Panc1 (cell line): ENCODE measurements around the gene PCDHB5. TPM values are rescaled to one million over a fixed set of nuclear protein-coding genes. Genes with fewer than 3 reads are reported as not detected.
A peak's percentile ranks its signal among the peaks of the same experiment; 100 is the strongest.
"Not testable (repeated sequence)": the region's sequence is repeated elsewhere in the genome, so short reads cannot be mapped to it uniquely, and the experiment has no call there.

ENCODE experiments used
- ATAC-seq: fragments of 200-7000 bp; cut with Tn5 transposase; 2 replicates; pipeline ENCODE4 v1.9.1; 2020; ENCODE audit warnings: mild to moderate bottlenecking, moderate library complexity
- BruUV-seq: library from RNA; stranded (reverse); fragments of 400-500 nt; replicated peaks from 2 replicates; lab custom pipeline; 2021; lab: Mats Ljungman, UMichigan
- CTCF ChIA-PET: fragments of 300-600 bp; sonication (Branson Sonifier 250); formaldehyde crosslinking; loops from one replicate; lab custom pipeline; 2022; ENCODE audit warnings: antibody characterized with exemption; lab: Charles Lee
- POLR2A ChIA-PET: fragments of 300-600 bp; sonication (Branson Sonifier 250); formaldehyde crosslinking; loops from one replicate; lab custom pipeline; 2022; ENCODE audit warnings: antibody characterized with exemption; lab: Charles Lee
- DNase-seq: peaks from one replicate; pipeline ENCODE4 v3.0.0-alpha.2; 2010; ENCODE audit warnings: low read depth, low spot score
- H3K27ac ChIP-seq: 2 replicates; pipeline ENCODE4 v1.5.1; 2011; ENCODE audit warnings: mild to moderate bottlenecking, low read length, inconsistent platforms
- H3K27me3 ChIP-seq: fragments of 200-500 bp; sonication (Bioruptor generic); 2 replicates; pipeline ENCODE4 v1.6.0; 2014; ENCODE audit warnings: low read length, inconsistent platforms; ENCODE audit not compliant: control insufficient read depth, insufficient read depth
- H3K36me3 ChIP-seq: fragments of 200-500 bp; sonication (Bioruptor generic); 2 replicates; pipeline ENCODE4 v1.5.1; 2014; ENCODE audit warnings: inconsistent platforms, mild to moderate bottlenecking, low read length, moderate library complexity; ENCODE audit not compliant: control insufficient read depth, insufficient read depth
- H3K4me1 ChIP-seq: 2 replicates; pipeline ENCODE4 v1.5.1; 2011; ENCODE audit warnings: inconsistent platforms, mild to moderate bottlenecking, low read length, moderate library complexity; ENCODE audit not compliant: control insufficient read depth, insufficient read depth
- H3K4me3 ChIP-seq, 2 experiments: 2 replicates each; pipeline ENCODE4 v1.5.1; 2011 to 2012; ENCODE audit warnings: low read depth in 2 of 2, low read length in 2 of 2, mild to moderate bottlenecking in 2 of 2, inconsistent platforms in 1 of 2, moderate library complexity in 1 of 2
- H3K9me3 ChIP-seq: fragments of 200-500 bp; sonication (Bioruptor generic); 2 replicates; pipeline ENCODE4 v1.5.1; 2014; ENCODE audit warnings: low read depth, mild to moderate bottlenecking, inconsistent platforms, low read length, moderate library complexity; ENCODE audit not compliant: control insufficient read depth, insufficient read depth
- POLR2AphosphoS5 ChIP-seq: IDR thresholded peaks from 2 replicates; pipeline ENCODE4 v1.6.1; 2012; ENCODE audit warnings: mild to moderate bottlenecking, low read depth, low read length, moderate library complexity
- SIN3A ChIP-seq: IDR thresholded peaks from 2 replicates; pipeline ENCODE4 v1.6.1; 2012; ENCODE audit warnings: low read depth, mild to moderate bottlenecking, low read length, moderate library complexity, borderline replicate concordance; ENCODE audit not compliant: insufficient read depth
- TCF7L2 ChIP-seq: IDR thresholded peaks from 2 replicates; pipeline ENCODE4 v1.6.1; 2011; ENCODE audit warnings: mild to moderate bottlenecking, low read depth, low read length, inconsistent platforms
- in situ Hi-C: cut with HindIII; loops from 2 replicates; pipeline ENCODE4 v1.10.0; 2016; ENCODE audit warnings: low sequenced_read_pairs, low pct_unique_long_range_greater_than_20kb
- intact Hi-C: fragments of 100-400 bp; cut with micrococcal nuclease; formaldehyde crosslinking; loops from one replicate; pipeline ENCODE4 v1.10.0; 2022; ENCODE audit not compliant: unreplicated experiment
- total RNA-seq: library from RNA; stranded (reverse); gene quantifications from one replicate; pipeline ENCODE4 v1.2.1, GENCODE V29; 2021; ENCODE audit not compliant: unreplicated experiment
- TF ChIP-seq, protein P1 (sequence below), 2 experiments: IDR thresholded peaks; 2 replicates each; pipeline ENCODE4 v1.6.1; 2011 to 2012; ENCODE audit warnings: low read depth in 2 of 2, control low read depth in 1 of 2, low read length in 1 of 2, mild to moderate bottlenecking in 1 of 2, moderate library complexity in 1 of 2; ENCODE audit not compliant: insufficient read depth in 1 of 2
- TF ChIP-seq, protein P2 (sequence below): fragments of 450-650 bp; IDR thresholded peaks from 2 replicates; pipeline ENCODE4 v1.5.1; 2017; ENCODE audit warnings: mild to moderate bottlenecking

The PCDHB5 gene
- total RNA-seq, 1 experiment from 2014 or later = 0.08 TPM

DNA sequence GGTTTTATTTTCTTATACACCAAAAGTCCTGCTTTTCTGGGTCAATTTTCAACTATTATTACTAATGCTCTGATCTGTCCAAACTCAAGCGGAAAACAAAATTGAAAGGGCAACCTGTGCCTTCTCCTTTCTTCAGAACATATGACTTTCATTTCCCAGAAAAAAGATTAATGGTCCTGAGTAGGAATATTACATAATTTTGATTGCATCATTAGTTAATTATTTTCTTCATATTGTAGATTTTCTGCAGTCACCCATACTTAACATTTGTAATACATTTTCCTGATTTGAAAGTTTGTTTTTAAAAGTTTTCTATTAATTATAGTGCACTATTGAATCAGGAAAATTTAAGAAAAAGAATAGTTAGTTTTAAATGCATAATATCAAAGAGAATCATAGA is 40.9 kb downstream of the PCDHB5 start:
- DNase-seq (no peak), ATAC-seq (no peak)
- Histone ChIP-seq H3K4me1 (peaks cover 7% of the 10 kb centered on the region), H3K27ac (no peak overlapping the region), H3K9me3 (no peaks in the 10 kb centered on the region), H3K36me3 (no peaks in the 10 kb centered on the region), H3K4me3 (no peak overlapping the region), H3K27me3 (peaks cover 24% of the 10 kb centered on the region)
- ChIA-PET CTCF (no interaction called here), POLR2A (no interaction called here)
- in situ Hi-C loops (loop anchor here (25.0 kb wide), 2 partner anchors 89 to 161 kb away; partner anchors contain the start of genes PCDHB2, PCDHGA1, PCDHGA2 and PCDHGA3), intact Hi-C loops (loop anchor here (5.0 kb wide), 1 partner anchor 84 kb away; the partner anchor contains the start of gene PCDHB2)
- TF ChIP-seq, protein P1, sequence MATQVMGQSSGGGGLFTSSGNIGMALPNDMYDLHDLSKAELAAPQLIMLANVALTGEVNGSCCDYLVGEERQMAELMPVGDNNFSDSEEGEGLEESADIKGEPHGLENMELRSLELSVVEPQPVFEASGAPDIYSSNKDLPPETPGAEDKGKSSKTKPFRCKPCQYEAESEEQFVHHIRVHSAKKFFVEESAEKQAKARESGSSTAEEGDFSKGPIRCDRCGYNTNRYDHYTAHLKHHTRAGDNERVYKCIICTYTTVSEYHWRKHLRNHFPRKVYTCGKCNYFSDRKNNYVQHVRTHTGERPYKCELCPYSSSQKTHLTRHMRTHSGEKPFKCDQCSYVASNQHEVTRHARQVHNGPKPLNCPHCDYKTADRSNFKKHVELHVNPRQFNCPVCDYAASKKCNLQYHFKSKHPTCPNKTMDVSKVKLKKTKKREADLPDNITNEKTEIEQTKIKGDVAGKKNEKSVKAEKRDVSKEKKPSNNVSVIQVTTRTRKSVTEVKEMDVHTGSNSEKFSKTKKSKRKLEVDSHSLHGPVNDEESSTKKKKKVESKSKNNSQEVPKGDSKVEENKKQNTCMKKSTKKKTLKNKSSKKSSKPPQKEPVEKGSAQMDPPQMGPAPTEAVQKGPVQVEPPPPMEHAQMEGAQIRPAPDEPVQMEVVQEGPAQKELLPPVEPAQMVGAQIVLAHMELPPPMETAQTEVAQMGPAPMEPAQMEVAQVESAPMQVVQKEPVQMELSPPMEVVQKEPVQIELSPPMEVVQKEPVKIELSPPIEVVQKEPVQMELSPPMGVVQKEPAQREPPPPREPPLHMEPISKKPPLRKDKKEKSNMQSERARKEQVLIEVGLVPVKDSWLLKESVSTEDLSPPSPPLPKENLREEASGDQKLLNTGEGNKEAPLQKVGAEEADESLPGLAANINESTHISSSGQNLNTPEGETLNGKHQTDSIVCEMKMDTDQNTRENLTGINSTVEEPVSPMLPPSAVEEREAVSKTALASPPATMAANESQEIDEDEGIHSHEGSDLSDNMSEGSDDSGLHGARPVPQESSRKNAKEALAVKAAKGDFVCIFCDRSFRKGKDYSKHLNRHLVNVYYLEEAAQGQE (IDR thresholded peaks at IDR 0.05; ENCODE audit: insufficient read depth in 1 of 2, low read depth in 2 of 2, low read length in 1 of 2) = no peak
- no peak for TF ChIP-seq SIN3A
- no peak for TF ChIP-seq POLR2AphosphoS5
- TF ChIP-seq TCF7L2 = no peak
- TF ChIP-seq, protein P2, sequence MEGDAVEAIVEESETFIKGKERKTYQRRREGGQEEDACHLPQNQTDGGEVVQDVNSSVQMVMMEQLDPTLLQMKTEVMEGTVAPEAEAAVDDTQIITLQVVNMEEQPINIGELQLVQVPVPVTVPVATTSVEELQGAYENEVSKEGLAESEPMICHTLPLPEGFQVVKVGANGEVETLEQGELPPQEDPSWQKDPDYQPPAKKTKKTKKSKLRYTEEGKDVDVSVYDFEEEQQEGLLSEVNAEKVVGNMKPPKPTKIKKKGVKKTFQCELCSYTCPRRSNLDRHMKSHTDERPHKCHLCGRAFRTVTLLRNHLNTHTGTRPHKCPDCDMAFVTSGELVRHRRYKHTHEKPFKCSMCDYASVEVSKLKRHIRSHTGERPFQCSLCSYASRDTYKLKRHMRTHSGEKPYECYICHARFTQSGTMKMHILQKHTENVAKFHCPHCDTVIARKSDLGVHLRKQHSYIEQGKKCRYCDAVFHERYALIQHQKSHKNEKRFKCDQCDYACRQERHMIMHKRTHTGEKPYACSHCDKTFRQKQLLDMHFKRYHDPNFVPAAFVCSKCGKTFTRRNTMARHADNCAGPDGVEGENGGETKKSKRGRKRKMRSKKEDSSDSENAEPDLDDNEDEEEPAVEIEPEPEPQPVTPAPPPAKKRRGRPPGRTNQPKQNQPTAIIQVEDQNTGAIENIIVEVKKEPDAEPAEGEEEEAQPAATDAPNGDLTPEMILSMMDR = no peak
- BruUV-seq = no TSS peak

DNA sequence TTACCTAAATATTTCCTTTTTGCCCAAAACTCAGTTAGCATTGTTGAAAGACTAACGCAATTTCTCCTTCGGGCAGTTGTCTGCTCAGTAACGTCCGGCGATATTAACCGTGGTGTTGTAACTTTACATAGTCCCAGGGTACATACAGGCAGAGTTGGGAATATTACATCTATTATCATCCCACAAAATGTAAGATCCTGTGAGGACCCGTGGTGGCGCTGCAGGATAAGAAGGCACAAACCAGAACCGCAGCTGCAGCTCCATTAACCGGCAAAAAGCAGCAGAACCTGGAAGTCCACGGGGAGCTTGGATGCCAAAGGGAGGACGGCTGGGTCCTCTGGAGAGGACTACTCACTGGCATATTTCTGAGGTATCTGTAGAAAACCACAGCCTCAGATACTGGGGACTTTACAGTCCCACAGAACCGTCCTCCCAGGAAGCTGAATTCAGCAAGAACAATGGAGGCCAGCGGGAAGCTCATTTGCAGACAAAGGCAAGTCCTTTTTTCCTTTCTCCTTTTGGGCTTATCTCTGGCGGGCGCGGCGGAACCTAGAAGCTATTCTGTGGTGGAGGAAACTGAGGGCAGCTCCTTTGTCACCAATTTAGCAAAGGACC is 42.7 kb downstream of the PCDHB5 start, which contains the start of gene PCDHB8:
Gene PCDHB8, plus strand, starts transcription at position 214 of the 615 bp plus-strand sequence. Its CDS starts 245 bp downstream, at position 459.
- POLR2A ChIA-PET, H3K9me3 ChIP-seq, BruUV-seq, H3K4me1 ChIP-seq, H3K36me3 ChIP-seq, DNase-seq, H3K27ac ChIP-seq: not testable (repeated sequence)
- CTCF ChIA-PET = interaction anchor here (0.6 to 1.6 kb wide), 6 partner anchors 10 to 383 kb away, joined by 3 to 9 read pairs (median 8); partner anchors contain the start of genes PCDHB11 and PCDHB9
- ATAC-seq = peak; percentile 99
- TF ChIP-seq, protein P2 = peak; percentile 94
- in situ Hi-C loops (loop anchor here (25.0 kb wide), 2 partner anchors 90 to 160 kb away; partner anchors contain the start of genes PCDHB2, PCDHGA1, PCDHGA2 and PCDHGA3), intact Hi-C loops (loop anchor here (5.0 kb wide), 1 partner anchor 85 kb away; the partner anchor contains the start of gene PCDHB2)
- peak within 1 kb of the TSS; percentile 23 to 40 for H3K4me3 ChIP-seq
- H3K27me3 ChIP-seq = peaks cover 24% of the 10 kb centered on the region

DNA sequence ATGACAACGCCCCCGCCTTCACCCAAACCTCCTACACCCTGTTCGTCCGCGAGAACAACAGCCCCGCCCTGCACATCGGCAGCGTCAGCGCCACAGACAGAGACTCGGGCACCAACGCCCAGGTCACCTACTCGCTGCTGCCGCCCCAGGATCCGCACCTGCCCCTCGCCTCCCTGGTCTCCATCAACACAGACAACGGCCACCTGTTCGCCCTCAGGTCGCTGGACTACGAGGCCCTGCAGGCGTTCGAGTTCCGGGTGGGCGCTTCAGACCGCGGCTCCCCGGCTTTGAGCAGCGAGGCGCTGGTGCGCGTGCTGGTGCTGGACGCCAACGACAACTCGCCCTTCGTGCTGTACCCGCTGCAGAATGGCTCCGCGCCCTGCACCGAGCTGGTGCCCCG is 44.4 kb downstream of the PCDHB5 start:
- in situ Hi-C loops (loop anchor here (25.0 kb wide), 2 partner anchors 92 to 158 kb away; partner anchors contain the start of genes PCDHB2, PCDHGA1, PCDHGA2 and PCDHGA3), intact Hi-C loops (loop anchor here (5.0 kb wide), 1 partner anchor 87 kb away; the partner anchor contains the start of gene PCDHB2)
- H3K9me3 ChIP-seq, H3K4me1 ChIP-seq, H3K27ac ChIP-seq, CTCF ChIA-PET, ATAC-seq, H3K4me3 ChIP-seq, POLR2A ChIA-PET, H3K36me3 ChIP-seq, BruUV-seq, DNase-seq: not testable (repeated sequence)
- H3K27me3 ChIP-seq = peaks cover 24% of the 10 kb centered on the region

DNA sequence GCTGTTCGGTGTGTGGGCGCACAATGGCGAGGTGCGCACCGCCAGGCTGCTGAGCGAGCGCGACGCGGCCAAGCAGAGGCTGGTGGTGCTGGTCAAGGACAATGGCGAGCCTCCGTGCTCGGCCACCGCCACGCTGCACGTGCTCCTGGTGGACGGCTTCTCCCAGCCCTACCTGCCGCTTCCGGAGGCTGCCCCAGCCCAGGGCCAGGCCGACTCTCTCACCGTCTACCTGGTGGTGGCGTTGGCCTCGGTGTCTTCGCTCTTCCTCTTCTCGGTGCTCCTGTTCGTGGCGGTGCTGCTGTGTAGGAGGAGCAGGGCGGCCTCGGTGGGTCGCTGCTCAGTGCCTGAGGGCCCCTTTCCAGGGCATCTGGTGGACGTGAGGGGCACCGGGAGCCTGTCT is 44.9 kb downstream of the PCDHB5 start:
- H3K4me1 ChIP-seq, CTCF ChIA-PET, BruUV-seq, H3K4me3 ChIP-seq, POLR2A ChIA-PET, H3K36me3 ChIP-seq, DNase-seq, ATAC-seq, H3K27ac ChIP-seq, H3K9me3 ChIP-seq: not testable (repeated sequence)
- peaks cover 24% of the 10 kb centered on the region for H3K27me3 ChIP-seq
- intact Hi-C loops (loop anchor here (5.0 kb wide), 1 partner anchor 88 kb away; the partner anchor contains the start of gene PCDHB2), in situ Hi-C loops (loop anchor here (25.0 kb wide), 2 partner anchors 93 to 157 kb away; partner anchors contain the start of genes PCDHB2, PCDHGA1, PCDHGA2 and PCDHGA3)
